ENCODE measurements around the gene MAGEA9. TPM values are rescaled to one million over a fixed set of nuclear protein-coding genes. Genes with fewer than 3 reads are reported as not detected.

MAGEA9 gene

GRCh38 chrX:149837167-149837566, 55.4 kb downstream of the MAGEA9 start:
- no peaks in the 10 kb centered on the region for H3K9me3 ChIP-seq (replicated peaks in 1 of 2; ENCODE audit: control insufficient read depth in 2 of 2, insufficient read depth in 1 of 2, low read depth in 1 of 2, low read length in 2 of 2)

More at GRCh38 chrX:149837167-149837566, 55.4 kb downstream of the MAGEA9 start:
- Histone ChIP-seq H3K9ac (ENCODE audit: low read depth, low read length, poor library complexity) (no peak overlapping the region), H4K8ac (ENCODE audit: low read depth, low read length) (no peak overlapping the region), H2AFZ (ENCODE audit: low read length) (no peak overlapping the region), H2BK5ac (ENCODE audit: low read length) (no peak overlapping the region), H2BK15ac (ENCODE audit: low read length) (no peak overlapping the region), H3K27ac (replicated peaks; ENCODE audit: low read length) (no peak overlapping the region), H2AK5ac (ENCODE audit: low read depth, low read length) (no peak overlapping the region), H4K91ac (ENCODE audit: low read depth, low read length, poor library complexity) (no peak overlapping the region), H3K4me3 (ENCODE audit: low read length in 2 of 2) (no peak overlapping the region), H2BK120ac (ENCODE audit: low read depth, low read length) (no peak overlapping the region), H3K4me2 (ENCODE audit: insufficient read depth, low read length, poor library complexity, severe bottlenecking) (no peak overlapping the region), H3K18ac (ENCODE audit: low read length) (no peak overlapping the region), H3K4me1 (ENCODE audit: control insufficient read depth in 2 of 2, insufficient read depth in 1 of 2, low read depth in 1 of 2, low read length in 2 of 2) (no peaks in the 10 kb centered on the region), H3K27me3 (ENCODE audit: control insufficient read depth in 3 of 3, insufficient read depth in 3 of 3, low read depth in 1 of 3, low read length in 3 of 3) (peaks cover 0 to 5% (median 0%) of the 10 kb centered on the region in 3 experiments), H3K36me3 (replicated peaks in 1 of 2; ENCODE audit: control insufficient read depth in 2 of 2, insufficient read depth in 2 of 2, low read length in 2 of 2) (no peaks in the 10 kb centered on the region), H3K79me1 (ENCODE audit: low read depth, low read length) (peaks cover 2% of the 10 kb centered on the region), H2BK12ac (ENCODE audit: low read length) (no peak overlapping the region), H3K23ac (ENCODE audit: low read depth, low read length, poor library complexity) (no peak overlapping the region), H3K4ac (ENCODE audit: low read length) (no peak overlapping the region), H3K14ac (ENCODE audit: low read length) (no peak overlapping the region)
- no peak for DNase-seq (ENCODE audit: low spot score)

Small RNA genes lying within 50 kb of the gene (small RNA-seq; reads per million reads assigned to genes)
- gene AC244098.1 (ENCODE audit: insufficient read depth) (not detected), gene AC244098.2 (ENCODE audit: insufficient read depth) (not detected), gene AC244098.3 (ENCODE audit: insufficient read depth) (not detected)

Measured in neuronal stem cell (in vitro differentiated cells).